ENCODE results near the gene MAGI1. TPM values are rescaled to one million over a fixed set of nuclear protein-coding genes. Genes with fewer than 3 reads are reported as not detected.

Gene MAGI1
- polyA plus RNA-seq, 5 donors = 17.5 to 29.3 (median 27.6) TPM

GRCh38 chr3:65974509-65974908 lies 64.2 kb downstream of the MAGI1 start:
- no peak for DNase-seq

GRCh38 chr3:65972765-65973164 lies 66.0 kb downstream of the MAGI1 start:
- DNase-seq = no peak

- no peak for DNase-seq
Measured at GRCh38 chr3:65971293-65972252, 67.1 kb downstream of the MAGI1 start.

- no peak for DNase-seq
Measured at GRCh38 chr3:65968996-65969395, 69.7 kb downstream of the MAGI1 start.

- no peak for DNase-seq
Measured at GRCh38 chr3:65967451-65967850, 71.3 kb downstream of the MAGI1 start.

GRCh38 chr3:65964838-65965237 lies 73.9 kb downstream of the MAGI1 start:
- DNase-seq = no peak

GRCh38 chr3:65963787-65964677 lies 74.7 kb downstream of the MAGI1 start:
- no peak for DNase-seq

- no peak for DNase-seq
Measured at GRCh38 chr3:65961733-65962132, 77.0 kb downstream of the MAGI1 start.

GRCh38 chr3:65961128-65961527 lies 77.6 kb downstream of the MAGI1 start:
- DNase-seq = no peak

GRCh38 chr3:65960087-65960486 lies 78.6 kb downstream of the MAGI1 start:
- no peak for DNase-seq

- DNase-seq = no peak
Measured at GRCh38 chr3:65958216-65958615, 80.5 kb downstream of the MAGI1 start.

- DNase-seq = no peak
Measured at GRCh38 chr3:65955792-65956477, 82.8 kb downstream of the MAGI1 start.

- DNase-seq = peak in 1 of 2 donors; percentile 53
Measured at GRCh38 chr3:65953881-65954733, 84.6 kb downstream of the MAGI1 start.

GRCh38 chr3:65953301-65953812 lies 85.4 kb downstream of the MAGI1 start:
- peak; percentile 71 to 77 for DNase-seq

- DNase-seq = no peak
Measured at GRCh38 chr3:65952842-65953241, 85.9 kb downstream of the MAGI1 start.

GRCh38 chr3:65951836-65952505 lies 86.7 kb downstream of the MAGI1 start:
- no peak for DNase-seq

GRCh38 chr3:65950340-65951326 lies 88.1 kb downstream of the MAGI1 start:
- no peak for DNase-seq

GRCh38 chr3:65948841-65949573 lies 89.7 kb downstream of the MAGI1 start:
- DNase-seq = no peak

All from right lung (tissue), 5 donors.